H9 (cell line): Measurements from ENCODE around the gene NTRK2. TPM values are rescaled to one million over a fixed set of nuclear protein-coding genes. Genes with fewer than 3 reads are reported as not detected.

ENCODE experiments used
- DNase-seq: peaks from one replicate; pipeline ENCODE4 v3.0.0-alpha.2; 2017
- H2AFZ ChIP-seq: one replicate; pipeline ENCODE4 v1.6.1; 2013; ENCODE audit warnings: mild to moderate bottlenecking, low read length, control low read depth, moderate library complexity
- H2AK5ac ChIP-seq: 2 replicates; pipeline ENCODE4 v1.6.1; 2013; ENCODE audit warnings: low read length, control low read depth, mixed read lengths; ENCODE audit not compliant: insufficient read length
- H2BK120ac ChIP-seq: one replicate; pipeline ENCODE4 v1.6.1; 2013; ENCODE audit warnings: low read depth, mild to moderate bottlenecking, low read length, control low read depth, inconsistent platforms; ENCODE audit not compliant: poor library complexity, severe bottlenecking
- H2BK12ac ChIP-seq: 2 replicates; pipeline ENCODE4 v1.6.1; 2013; ENCODE audit warnings: low read length, control low read depth, mixed read lengths, low read depth; ENCODE audit not compliant: insufficient read length
- H2BK15ac ChIP-seq: 2 replicates; pipeline ENCODE4 v1.6.1; 2013; ENCODE audit warnings: low read depth, low read length, control low read depth
- H2BK20ac ChIP-seq: one replicate; pipeline ENCODE4 v1.6.1; 2013; ENCODE audit warnings: low read depth, mild to moderate bottlenecking, low read length, control low read depth, inconsistent platforms; ENCODE audit not compliant: poor library complexity, severe bottlenecking
- H2BK5ac ChIP-seq: 2 replicates; pipeline ENCODE4 v1.6.1; 2013; ENCODE audit warnings: low read length, control low read depth, mixed read lengths; ENCODE audit not compliant: insufficient read length
- H3K14ac ChIP-seq: 2 replicates; pipeline ENCODE4 v1.6.1; 2013; ENCODE audit warnings: low read length, control low read depth; ENCODE audit not compliant: insufficient read depth
- H3K18ac ChIP-seq: 2 replicates; pipeline ENCODE4 v1.6.1; 2013; ENCODE audit warnings: low read depth, mild to moderate bottlenecking, mixed read lengths, low read length, control low read depth; ENCODE audit not compliant: insufficient read length
- H3K23ac ChIP-seq: 2 replicates; pipeline ENCODE4 v1.6.1; 2013; ENCODE audit warnings: low read length, control low read depth, mixed read lengths, low read depth; ENCODE audit not compliant: insufficient read length
- H3K23me2 ChIP-seq: 2 replicates; pipeline ENCODE4 v1.6.1; 2013; ENCODE audit warnings: low read depth, mild to moderate bottlenecking, mixed read lengths, low read length, control low read depth; ENCODE audit not compliant: insufficient read length, poor library complexity, severe bottlenecking
- H3K27ac ChIP-seq: 2 replicates; pipeline ENCODE4 v1.5.1; 2013; ENCODE audit warnings: low read length, control low read depth, mixed read lengths, low read depth; ENCODE audit not compliant: insufficient read length
- H3K27me3 ChIP-seq: 2 replicates; pipeline ENCODE4 v1.6.1; 2013; ENCODE audit warnings: low read length, control low read depth, inconsistent platforms; ENCODE audit not compliant: insufficient read depth
- H3K4ac ChIP-seq: 2 replicates; pipeline ENCODE4 v1.6.1; 2013; ENCODE audit warnings: low read depth, mild to moderate bottlenecking, control low read depth, inconsistent platforms, low read length, moderate library complexity
- H3K4me1 ChIP-seq: 2 replicates; pipeline ENCODE4 v1.6.1; 2013; ENCODE audit warnings: low read length, control low read depth, inconsistent platforms; ENCODE audit not compliant: insufficient read depth
- H3K4me2 ChIP-seq: 2 replicates; pipeline ENCODE4 v1.6.1; 2013; ENCODE audit warnings: low read length, control low read depth, mixed read lengths; ENCODE audit not compliant: insufficient read length, insufficient read depth
- H3K56ac ChIP-seq: 2 replicates; pipeline ENCODE4 v1.6.1; 2013; ENCODE audit warnings: low read depth, mild to moderate bottlenecking, mixed read lengths, low read length, control low read depth; ENCODE audit not compliant: insufficient read length
- H3K79me1 ChIP-seq: 2 replicates; pipeline ENCODE4 v1.6.1; 2013; ENCODE audit warnings: low read depth, mild to moderate bottlenecking, moderate library complexity, low read length, control low read depth, inconsistent platforms; ENCODE audit not compliant: insufficient read depth, poor library complexity, severe bottlenecking
- H3K79me2 ChIP-seq: 2 replicates; pipeline ENCODE4 v1.6.1; 2013; ENCODE audit warnings: low read length, control low read depth, inconsistent platforms; ENCODE audit not compliant: insufficient read depth
- H3K9ac ChIP-seq: 2 replicates; pipeline ENCODE4 v1.6.1; 2013; ENCODE audit warnings: low read length, control low read depth, mixed read lengths; ENCODE audit not compliant: insufficient read length; ENCODE audit errors: extremely low read depth
- H3K9me3 ChIP-seq: one replicate; pipeline ENCODE4 v1.6.1; 2013; ENCODE audit warnings: low read depth, low read length, inconsistent platforms; ENCODE audit not compliant: control insufficient read depth
- H3T11ph ChIP-seq: one replicate; pipeline ENCODE4 v1.6.1; 2013; ENCODE audit warnings: mild to moderate bottlenecking, low read length, control low read depth, inconsistent platforms
- H4K20me1 ChIP-seq: one replicate; pipeline ENCODE4 v1.6.1; 2013; ENCODE audit not compliant: control insufficient read depth, insufficient read length, insufficient read depth
- H4K5ac ChIP-seq: 2 replicates; pipeline ENCODE4 v1.6.1; 2013; ENCODE audit warnings: low read depth, mild to moderate bottlenecking, mixed read lengths, low read length, control low read depth; ENCODE audit not compliant: insufficient read length
- H4K8ac ChIP-seq: replicated peaks from 2 replicates; pipeline ENCODE4 v1.6.1; 2013; ENCODE audit warnings: low read length, control low read depth, mixed read lengths, low read depth; ENCODE audit not compliant: insufficient read length
- H4K91ac ChIP-seq: 2 replicates; pipeline ENCODE4 v1.6.1; 2013; ENCODE audit warnings: low read depth, mild to moderate bottlenecking, moderate library complexity, mixed read lengths, low read length, control low read depth; ENCODE audit not compliant: insufficient read length
- H3K27ac Mint-ChIP-seq, 3 experiments: 2 replicates in 2 of 3; 3 replicates in 1 of 3; pipeline ENCODE4 v1.8.0; 2020 to 2021; ENCODE audit warnings: mixed read lengths in 3 of 3, mild to moderate bottlenecking in 1 of 3, moderate library complexity in 1 of 3
- H3K27me3 Mint-ChIP-seq: 2 replicates; pipeline ENCODE4 v1.8.0; 2021; ENCODE audit warnings: low read depth, mild to moderate bottlenecking, moderate library complexity, mixed read lengths
- H3K36me3 Mint-ChIP-seq, 3 experiments: 2 replicates in 2 of 3; 3 replicates in 1 of 3; pipeline ENCODE4 v1.8.0; 2020 to 2021; ENCODE audit warnings: low read depth in 3 of 3, mixed read lengths in 3 of 3; ENCODE audit not compliant: insufficient read depth in 1 of 3
- H3K4me1 Mint-ChIP-seq, 2 experiments: 2 replicates each; pipeline ENCODE4 v1.8.0; 2020; ENCODE audit warnings: mixed read lengths in 2 of 2
- H3K4me3 Mint-ChIP-seq, 2 experiments: 2 replicates in 1 of 2; 3 replicates in 1 of 2; pipeline ENCODE4 v1.8.0; 2020 to 2021; ENCODE audit warnings: mild to moderate bottlenecking in 2 of 2, mixed read lengths in 2 of 2, moderate library complexity in 1 of 2
- H3K9me3 Mint-ChIP-seq, 2 experiments: 2 replicates in 1 of 2; 3 replicates in 1 of 2; pipeline ENCODE4 v1.8.0; 2020; ENCODE audit warnings: mild to moderate bottlenecking in 2 of 2, mixed read lengths in 2 of 2, moderate library complexity in 1 of 2
- WGBS: extraction: QIAGEN DNeasy Blood & Tissue Kit; methylation state at CpG from one replicate; pipeline ENCODE4 v1.1.7; 2013; ENCODE audit warnings: missing lambda C conversion rate, low lambda C conversion rate, mixed read lengths; ENCODE audit not compliant: insufficient read length; ENCODE audit errors: extremely low coverage; 5-methylcytosine and 5-hydroxymethylcytosine counted together
- total RNA-seq: library from RNA; stranded (reverse); gene quantifications from 2 replicates; pipeline ENCODE4 v1.2.1, GENCODE V29; 2021
- TF ChIP-seq, protein P1 (sequence below): fragments of 200-600 bp; sonication (generic); conservative IDR thresholded peaks from 3 replicates; pipeline ENCODE4 v1.8.0; 2021; ENCODE audit warnings: antibody characterized with exemption, mild to moderate bottlenecking

NTRK2 gene
- total RNA-seq, 1 experiment from 2014 or later: 0.02 TPM

DNA sequence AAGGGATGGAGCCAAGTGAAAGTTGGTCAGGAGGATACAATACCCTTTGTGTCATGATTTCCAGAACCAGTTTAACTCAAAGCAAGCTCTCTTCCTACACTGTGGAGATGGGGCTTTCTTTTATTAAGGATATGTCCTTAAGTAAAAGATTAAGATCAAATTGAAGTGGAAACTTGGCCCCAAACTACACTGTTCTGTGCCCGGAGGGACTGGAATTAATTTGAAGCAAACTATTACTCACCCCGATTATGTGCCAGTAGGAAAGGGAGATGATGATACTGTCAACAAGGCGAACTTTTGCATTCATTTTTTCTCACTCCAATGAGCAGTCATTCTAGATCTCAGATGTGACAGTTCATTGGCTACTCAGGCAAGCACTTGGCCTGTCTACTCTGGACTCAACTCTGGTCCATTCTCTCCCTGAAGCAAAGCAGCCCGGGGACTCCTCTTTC is 186.7 kb downstream of the NTRK2 start:
- Histone ChIP-seq H2BK12ac (no peak overlapping the region), H4K20me1 (no peaks in the 10 kb centered on the region), H3K27me3 (no peaks in the 10 kb centered on the region), H3K14ac (no peak overlapping the region), H3K4me1 (peaks cover 5% of the 10 kb centered on the region; the same call in 1 of the 2 replicates), H2BK20ac (no peak overlapping the region), H3K4ac (no peak overlapping the region), H2BK5ac (no peak overlapping the region), H3K23ac (no peak overlapping the region), H3K23me2 (no peaks in the 10 kb centered on the region), H3K79me1 (no peaks in the 10 kb centered on the region), H3K18ac (no peak overlapping the region), H3K27ac (no peak overlapping the region), H3T11ph (no peak overlapping the region), H2BK120ac (peak overlapping the region; percentile 48), H3K9me3 (no peaks in the 10 kb centered on the region), H3K9ac (no peak overlapping the region), H2AK5ac (no peak overlapping the region), H4K5ac (no peak overlapping the region), H2BK15ac (no peak overlapping the region), H3K56ac (no peak overlapping the region), H2AFZ (no peak overlapping the region), H4K8ac (no peak overlapping the region), H3K79me2 (no peaks in the 10 kb centered on the region), H3K4me2 (no peak overlapping the region), H4K91ac (no peak overlapping the region)
- H3K27ac Mint-ChIP-seq: no peak overlapping the region
- TF ChIP-seq, protein P1, sequence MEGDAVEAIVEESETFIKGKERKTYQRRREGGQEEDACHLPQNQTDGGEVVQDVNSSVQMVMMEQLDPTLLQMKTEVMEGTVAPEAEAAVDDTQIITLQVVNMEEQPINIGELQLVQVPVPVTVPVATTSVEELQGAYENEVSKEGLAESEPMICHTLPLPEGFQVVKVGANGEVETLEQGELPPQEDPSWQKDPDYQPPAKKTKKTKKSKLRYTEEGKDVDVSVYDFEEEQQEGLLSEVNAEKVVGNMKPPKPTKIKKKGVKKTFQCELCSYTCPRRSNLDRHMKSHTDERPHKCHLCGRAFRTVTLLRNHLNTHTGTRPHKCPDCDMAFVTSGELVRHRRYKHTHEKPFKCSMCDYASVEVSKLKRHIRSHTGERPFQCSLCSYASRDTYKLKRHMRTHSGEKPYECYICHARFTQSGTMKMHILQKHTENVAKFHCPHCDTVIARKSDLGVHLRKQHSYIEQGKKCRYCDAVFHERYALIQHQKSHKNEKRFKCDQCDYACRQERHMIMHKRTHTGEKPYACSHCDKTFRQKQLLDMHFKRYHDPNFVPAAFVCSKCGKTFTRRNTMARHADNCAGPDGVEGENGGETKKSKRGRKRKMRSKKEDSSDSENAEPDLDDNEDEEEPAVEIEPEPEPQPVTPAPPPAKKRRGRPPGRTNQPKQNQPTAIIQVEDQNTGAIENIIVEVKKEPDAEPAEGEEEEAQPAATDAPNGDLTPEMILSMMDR: no peak
- H3K9me3 Mint-ChIP-seq: no peaks in the 10 kb centered on the region; a peak in 1 of 5 replicates
- peaks cover 63 to 70% of the 10 kb centered on the region in 2 experiments for H3K4me1 Mint-ChIP-seq
- H3K27me3 Mint-ChIP-seq: no peaks in the 10 kb centered on the region; the same call in 1 of the 2 replicates
- no peaks in the 10 kb centered on the region; a peak in 2 of 7 replicates for H3K36me3 Mint-ChIP-seq
- no peak overlapping the region for H3K4me3 Mint-ChIP-seq
- no CpG with 5 or more reads among the region's 4 CpGs for WGBS
- no peak for DNase-seq
